HepG2 (cell line): ENCODE results near the gene RAB3B. TPM values are rescaled to one million over a fixed set of nuclear protein-coding genes. Genes with fewer than 3 reads are reported as not detected.

Experiments used
- CCAR2 ChIP-seq: fragments of 200-400 bp; formaldehyde crosslinking; optimal IDR thresholded peaks from 2 replicates; pipeline ENCODE3; 2018; ENCODE audit warnings: low read depth, mild to moderate bottlenecking, low read length, moderate library complexity
- CREM ChIP-seq, 2 experiments: sonication (generic) in 1 of 2; formaldehyde crosslinking in 1 of 2; IDR thresholded peaks; 2 replicates each; pipeline versions ENCODE4 v1.4.0 to v1.6.1; 2016 to 2020; ENCODE audit warnings: antibody characterized with exemption in 1 of 2, mild to moderate bottlenecking in 1 of 2, missing genetic modification reagents in 1 of 2
- DMAP1 ChIP-seq: IDR thresholded peaks from 2 replicates; pipeline ENCODE4 v1.6.1; 2016
- GATA4 ChIP-seq: sonication (generic); IDR thresholded peaks from 2 replicates; pipeline ENCODE4 v1.6.1; 2016; ENCODE audit warnings: antibody characterized with exemption, low read depth, borderline replicate concordance
- JDP2 ChIP-seq: sonication (generic); formaldehyde crosslinking; IDR thresholded peaks from 2 replicates; pipeline ENCODE4 v1.8.1; 2022; ENCODE audit warnings: missing genetic modification reagents, borderline replicate concordance
- MAZ ChIP-seq, 2 experiments: sonication (generic) in 1 of 2; formaldehyde crosslinking in 1 of 2; IDR thresholded peaks; 2 replicates each; pipeline versions ENCODE4 v1.5.0 to v1.6.1; 2012 to 2020; ENCODE audit warnings: low read depth in 2 of 2, mild to moderate bottlenecking in 2 of 2, borderline replicate concordance in 1 of 2, improper control_type of control experiment in 1 of 2, low read length in 1 of 2, missing genetic modification reagents in 1 of 2, moderate library complexity in 1 of 2
- MBD4 ChIP-seq: IDR thresholded peaks from 2 replicates; pipeline ENCODE4 v1.6.1; 2012; ENCODE audit warnings: low read length, inconsistent platforms, borderline replicate concordance
- MED8 ChIP-seq: sonication (generic); formaldehyde crosslinking; IDR thresholded peaks from 2 replicates; pipeline ENCODE4 v1.8.1; 2023; ENCODE audit warnings: mild to moderate bottlenecking, missing genetic modification reagents; ENCODE audit not compliant: insufficient replicate concordance
- MTERF4 ChIP-seq: sonication (generic); formaldehyde crosslinking; IDR thresholded peaks from 2 replicates; pipeline ENCODE4 v1.8.0; 2023; ENCODE audit warnings: mild to moderate bottlenecking, missing genetic modification reagents
- MXD1 ChIP-seq: sonication (generic); formaldehyde crosslinking; IDR thresholded peaks from 2 replicates; pipeline ENCODE4 v1.4.0; 2020; ENCODE audit warnings: mild to moderate bottlenecking, missing genetic modification reagents
- RNF2 ChIP-seq: fragments of 450-650 bp; conservative IDR thresholded peaks from 2 replicates; pipeline ENCODE4 v1.6.1; 2016; ENCODE audit warnings: low read depth
- SRF ChIP-seq: IDR thresholded peaks from 2 replicates; pipeline ENCODE4 v1.6.1; 2011; ENCODE audit warnings: mild to moderate bottlenecking, low read depth, low read length, moderate library complexity
- SYNCRIP ChIP-seq: fragments of 200-400 bp; formaldehyde crosslinking; IDR thresholded peaks from 2 replicates; pipeline ENCODE4 v1.6.1; 2018; ENCODE audit warnings: mild to moderate bottlenecking, low read depth, low read length; ENCODE audit not compliant: insufficient read depth
- TCF12 ChIP-seq, 2 experiments: fragments of 450-650 bp in 1 of 2; sonication (generic) in 1 of 2; formaldehyde crosslinking in 1 of 2; IDR thresholded peaks; 2 replicates each; pipeline versions ENCODE4 v1.6.1 to v1.8.0; 2017 to 2022; ENCODE audit warnings: antibody characterized with exemption in 1 of 2, mild to moderate bottlenecking in 1 of 2, missing genetic modification reagents in 1 of 2, moderate library complexity in 1 of 2
- ZBTB3 ChIP-seq: sonication (generic); formaldehyde crosslinking; IDR thresholded peaks from 2 replicates; pipeline ENCODE4 v1.4.0; 2020; ENCODE audit warnings: low read depth, mild to moderate bottlenecking, moderate library complexity, missing genetic modification reagents, borderline replicate concordance
- ZNF180 ChIP-seq: sonication (generic); formaldehyde crosslinking; IDR thresholded peaks from 2 replicates; pipeline ENCODE4 v1.4.0; 2020; ENCODE audit warnings: low read depth, missing genetic modification reagents, borderline replicate concordance
- ZNF282 ChIP-seq: fragments of 450-650 bp; IDR thresholded peaks from 2 replicates; pipeline ENCODE4 v1.6.1; 2018; ENCODE audit not compliant: partially characterized antibody
- ZNF343 ChIP-seq: sonication (generic); formaldehyde crosslinking; IDR thresholded peaks from 2 replicates; pipeline ENCODE4 v1.4.0; 2020; ENCODE audit warnings: mild to moderate bottlenecking, missing genetic modification reagents
- ZNF431 ChIP-seq: sonication (generic); formaldehyde crosslinking; IDR thresholded peaks from 2 replicates; pipeline ENCODE4 v1.9.0; 2022; ENCODE audit warnings: missing genetic modification reagents, low read depth, mild to moderate bottlenecking, borderline replicate concordance
- ZNF451 ChIP-seq: sonication (generic); formaldehyde crosslinking; IDR thresholded peaks from 2 replicates; pipeline ENCODE4 v1.5.0; 2020; ENCODE audit warnings: mild to moderate bottlenecking, missing genetic modification reagents
- ZNF556 ChIP-seq: sonication (generic); formaldehyde crosslinking; IDR thresholded peaks from 2 replicates; pipeline ENCODE4 v1.4.0; 2020; ENCODE audit warnings: mild to moderate bottlenecking, missing genetic modification reagents, borderline replicate concordance
- ZNF724P ChIP-seq: sonication (generic); formaldehyde crosslinking; IDR thresholded peaks from 2 replicates; pipeline ENCODE4 v1.8.0; 2022; ENCODE audit warnings: missing genetic modification reagents, borderline replicate concordance
- ZNF790 ChIP-seq: sonication (generic); formaldehyde crosslinking; IDR thresholded peaks from 2 replicates; pipeline ENCODE4 v1.8.0; 2022; ENCODE audit warnings: missing genetic modification reagents, mild to moderate bottlenecking, borderline replicate concordance
- ZNF883 ChIP-seq: sonication (generic); formaldehyde crosslinking; IDR thresholded peaks from 2 replicates; pipeline ENCODE4 v1.5.1; 2020; ENCODE audit warnings: mild to moderate bottlenecking, missing genetic modification reagents; ENCODE audit errors: not compliant biosample characterization
- polyA plus RNA-seq, 8 experiments: library from polyadenylated mRNA; depleted of rRNA in 3 of 8; stranded (reverse) in 7 of 8; unstranded in 1 of 8; fragments of >200 nt; fragmentation: Illumina TruSeq in 4 of 8; extraction: Trizol in 4 of 8; gene quantifications; 2 replicates each; pipeline versions ENCODE4 v1.2.1 to v1.2.3, GENCODE V29; 2011 to 2016; ENCODE audit warnings: low read depth in 4 of 8, missing spikeins in 1 of 8, mixed read lengths in 1 of 8; ENCODE audit not compliant: insufficient read depth in 1 of 8
- total RNA-seq, 5 experiments: library from RNA; depleted of rRNA; stranded (reverse); fragments of >200 nt; fragmentation: Illumina TruSeq; extraction: Trizol; gene quantifications; 2 replicates each; pipeline ENCODE4 v1.2.3, GENCODE V29; 2016; ENCODE audit warnings: low read depth in 1 of 5
- TF ChIP-seq, protein P1 (sequence below): sonication (generic); formaldehyde crosslinking; conservative IDR thresholded peaks from 2 replicates; pipeline ENCODE4 v1.8.0; 2022; ENCODE audit warnings: mild to moderate bottlenecking, moderate library complexity, missing genetic modification reagents

RAB3B gene
- total and polyA plus RNA-seq, 2 of the 13 experiments (the other 11 are each of a cell fraction or from before 2014, with no cell fraction given): 1.0 to 1.2 TPM

DNA sequence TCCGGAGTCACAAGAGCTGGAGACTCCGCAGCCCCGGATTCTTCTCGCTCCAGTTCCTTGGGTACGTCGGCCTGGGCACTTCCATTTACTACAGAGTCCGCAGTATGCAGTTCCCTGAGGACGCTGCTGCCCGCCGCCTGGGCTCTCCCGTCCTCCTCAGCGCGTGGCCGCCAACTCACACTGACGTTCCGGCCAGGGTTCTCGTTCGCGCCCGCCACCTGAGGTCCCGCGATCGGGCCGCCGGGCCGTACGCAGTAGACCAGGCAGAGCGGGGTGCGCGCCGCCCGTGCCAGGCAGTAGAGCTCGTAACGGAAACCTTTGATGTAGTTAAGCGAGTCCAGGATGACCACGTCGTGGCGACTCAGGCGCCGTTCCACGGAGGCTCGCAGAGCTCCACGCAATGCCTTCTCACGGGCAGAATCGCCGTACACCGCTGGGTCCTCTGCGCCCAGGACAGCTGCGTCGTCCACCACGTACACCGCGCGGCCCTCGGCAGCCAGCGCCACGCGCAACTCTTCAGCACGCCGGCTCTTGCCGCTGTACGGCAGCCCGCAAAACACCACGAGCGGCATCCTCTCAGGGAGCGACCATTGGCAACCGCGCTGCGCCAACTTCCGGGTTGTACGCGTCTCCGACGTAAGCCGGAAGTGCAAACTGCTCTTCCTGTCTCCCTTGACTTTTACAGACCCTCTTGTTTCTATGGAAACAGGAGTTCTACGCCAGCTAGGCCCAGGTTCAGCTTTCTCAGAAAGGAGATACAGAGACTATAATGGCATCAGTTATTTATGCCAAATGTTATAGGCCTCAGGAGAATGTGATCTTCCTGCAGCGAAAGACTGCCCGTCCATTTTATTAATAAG, 42.9 kb upstream of the RAB3B start, which contains the start of gene KTI12 (continued):
- TF ChIP-seq, protein P1, sequence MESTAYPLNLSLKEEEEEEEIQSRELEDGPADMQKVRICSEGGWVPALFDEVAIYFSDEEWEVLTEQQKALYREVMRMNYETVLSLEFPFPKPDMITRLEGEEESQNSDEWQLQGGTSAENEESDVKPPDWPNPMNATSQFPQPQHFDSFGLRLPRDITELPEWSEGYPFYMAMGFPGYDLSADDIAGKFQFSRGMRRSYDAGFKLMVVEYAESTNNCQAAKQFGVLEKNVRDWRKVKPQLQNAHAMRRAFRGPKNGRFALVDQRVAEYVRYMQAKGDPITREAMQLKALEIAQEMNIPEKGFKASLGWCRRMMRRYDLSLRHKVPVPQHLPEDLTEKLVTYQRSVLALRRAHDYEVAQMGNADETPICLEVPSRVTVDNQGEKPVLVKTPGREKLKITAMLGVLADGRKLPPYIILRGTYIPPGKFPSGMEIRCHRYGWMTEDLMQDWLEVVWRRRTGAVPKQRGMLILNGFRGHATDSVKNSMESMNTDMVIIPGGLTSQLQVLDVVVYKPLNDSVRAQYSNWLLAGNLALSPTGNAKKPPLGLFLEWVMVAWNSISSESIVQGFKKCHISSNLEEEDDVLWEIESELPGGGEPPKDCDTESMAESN: peak; percentile 72
- TF ChIP-seq ZNF180 (CRISPR knock-in tag) (peak; percentile 33; the same call in 1 of the 2 replicates), MAZ (IDR thresholded peaks at IDR 0.05; ENCODE audit: borderline replicate concordance, low read depth, low read length) (no peak), MAZ (CRISPR knock-in tag; IDR thresholded peaks at IDR 0.05; ENCODE audit: low read depth) (peak; percentile 80), MXD1 (CRISPR knock-in tag) (peak; percentile 72; the same call in 1 of the 2 replicates), ZNF431 (CRISPR knock-in tag) (0 out of 2 replicates have a peak, but pooled peaks have one; percentile 65), ZNF883 (CRISPR knock-in tag) (peak; percentile 74), TCF12 (IDR thresholded peaks at IDR 0.05) (no peak), TCF12 (CRISPR knock-in tag; IDR thresholded peaks at IDR 0.05) (no peak), MED8 (CRISPR knock-in tag) (no peak), RNF2 (peak; percentile 68; the same call in 1 of the 2 replicates), SYNCRIP (no peak), ZNF343 (0 out of 2 replicates have a peak, but pooled peaks have one; percentile 49), ZNF724P (CRISPR knock-in tag) (0 out of 2 replicates have a peak, but pooled peaks have one; percentile 41), MBD4 (no peak), ZNF282 (no peak), CREM (IDR thresholded peaks at IDR 0.05) (peak; percentile 78), CREM (CRISPR knock-in tag; IDR thresholded peaks at IDR 0.05) (no peak), ZNF556 (CRISPR knock-in tag) (peak; percentile 73; the same call in 1 of the 2 replicates), DMAP1 (CRISPR knock-in tag) (peak; percentile 84), JDP2 (no peak), CCAR2 (no peak), ZNF451 (CRISPR knock-in tag) (peak; percentile 72; the same call in 1 of the 2 replicates), ZBTB3 (CRISPR knock-in tag) (no peak), ZNF790 (CRISPR knock-in tag) (no peak), SRF (no peak), GATA4 (no peak), MTERF4 (0 out of 2 replicates have a peak, but pooled peaks have one; percentile 28)
